Naive B cell (primary cell): ENCODE data around the gene PHPT1. TPM values are rescaled to one million over a fixed set of nuclear protein-coding genes. Genes with fewer than 3 reads are reported as not detected.

Experiments
- ATAC-seq, 2 donors: fragments of 150-1000 bp; cut with Tn5 transposase; 2 replicates each; pipeline ENCODE4 v1.10.0; 2021; ENCODE audit warnings: low read depth in 2 of 2, mild to moderate bottlenecking in 2 of 2, moderate library complexity in 2 of 2
- DNase-seq: peaks from one replicate; pipeline ENCODE4 v3.0.0; 2022
- H3K27ac Mint-ChIP-seq, 6 donors: one replicate each; pipeline ENCODE4 v1.8.0; 2020 to 2022; ENCODE audit warnings: mild to moderate bottlenecking in 6 of 6, mixed read lengths in 6 of 6, moderate library complexity in 5 of 6, inconsistent platforms in 2 of 6
- H3K27me3 Mint-ChIP-seq, 3 donors: one replicate each; pipeline ENCODE4 v1.8.0; 2021 to 2022; ENCODE audit warnings: mixed read lengths in 3 of 3, mild to moderate bottlenecking in 1 of 3
- H3K36me3 Mint-ChIP-seq, 2 donors: one replicate each; pipeline ENCODE4 v1.8.0; 2020 to 2022; ENCODE audit warnings: mixed read lengths in 2 of 2, inconsistent platforms in 1 of 2, mild to moderate bottlenecking in 1 of 2
- H3K4me1 Mint-ChIP-seq, 3 donors: one replicate each; pipeline ENCODE4 v1.8.0; 2020 to 2022; ENCODE audit warnings: mixed read lengths in 3 of 3, inconsistent platforms in 1 of 3, mild to moderate bottlenecking in 1 of 3, moderate library complexity in 1 of 3
- H3K4me3 Mint-ChIP-seq, 8 donors: one replicate each; pipeline ENCODE4 v1.8.0; 2020 to 2022; ENCODE audit warnings: mild to moderate bottlenecking in 8 of 8, mixed read lengths in 8 of 8, moderate library complexity in 8 of 8, inconsistent platforms in 2 of 8
- H3K9me3 Mint-ChIP-seq, 7 donors: one replicate each; pipeline ENCODE4 v1.8.0; 2020 to 2022; ENCODE audit warnings: mixed read lengths in 7 of 7, mild to moderate bottlenecking in 5 of 7, inconsistent platforms in 2 of 7, moderate library complexity in 1 of 7
- polyA plus RNA-seq, 6 donors: library from polyadenylated mRNA; unstranded; fragments of 300-500 nt; fragmentation: Illumina TruSeq; gene quantifications; one replicate each; pipeline ENCODE4 v1.2.3, GENCODE V29; 2021; ENCODE audit warnings: low read depth in 6 of 6

PHPT1 gene
- polyA plus RNA-seq, 6 donors from 2014 or later = 48.0 to 67.7 (median 49.6) TPM

- Mint-ChIP-seq H3K4me3 (peak overlapping the region; percentile 81 to 93 (median 86)), H3K36me3 (no peaks in the 10 kb centered on the region), H3K9me3 (no peaks in the 10 kb centered on the region), H3K27me3 (no peaks in the 10 kb centered on the region), H3K27ac (peak overlapping the region in 5 of 6 donors; percentile 41 to 95 (median 70)), H3K4me1 (peaks cover 31 to 53% (median 35%) of the 10 kb centered on the region in 3 donors)
- DNase-seq (no peak), ATAC-seq (peak; percentile 42 to 49)
Measured at GRCh38 chr9:136808075-136808805, 41.0 kb upstream of the PHPT1 start.

- DNase-seq (no peak), ATAC-seq (no peak)
- Mint-ChIP-seq H3K36me3 (peaks cover 0 to 4% of the 10 kb centered on the region in 2 donors), H3K4me1 (peaks cover 35 to 53% (median 36%) of the 10 kb centered on the region in 3 donors), H3K9me3 (no peaks in the 10 kb centered on the region), H3K27ac (peak overlapping the region in 5 of 6 donors; percentile 41 to 95 (median 92)), H3K27me3 (no peaks in the 10 kb centered on the region), H3K4me3 (peak overlapping the region; percentile 77 to 92 (median 84))
Measured at GRCh38 chr9:136808806-136809158, 40.4 kb upstream of the PHPT1 start.

GRCh38 chr9:136814725-136815421 lies 34.3 kb upstream of the PHPT1 start:
- no peak for ATAC-seq
- Mint-ChIP-seq H3K9me3 (no peaks in the 10 kb centered on the region), H3K4me3 (peak overlapping the region in 2 of 8 donors; percentile 55 to 70), H3K27ac (no peak overlapping the region), H3K36me3 (peaks cover 4 to 21% of the 10 kb centered on the region in 2 donors), H3K27me3 (no peaks in the 10 kb centered on the region), H3K4me1 (peaks cover 25 to 38% (median 37%) of the 10 kb centered on the region in 3 donors)
- DNase-seq = no peak

- Mint-ChIP-seq H3K27me3 (no peaks in the 10 kb centered on the region), H3K4me3 (no peak overlapping the region), H3K36me3 (peaks cover 4 to 21% of the 10 kb centered on the region in 2 donors), H3K9me3 (no peaks in the 10 kb centered on the region), H3K4me1 (peaks cover 21 to 35% (median 33%) of the 10 kb centered on the region in 3 donors), H3K27ac (no peak overlapping the region)
- DNase-seq = no peak
- no peak for ATAC-seq
Measured at GRCh38 chr9:136815422-136815782, 33.8 kb upstream of the PHPT1 start.

- Mint-ChIP-seq H3K27ac (peak overlapping the region in 2 of 6 donors; percentile 59 to 60), H3K4me1 (peaks cover 10 to 13% (median 12%) of the 10 kb centered on the region in 3 donors), H3K27me3 (peaks cover 0 to 7% (median 0%) of the 10 kb centered on the region in 3 donors), H3K9me3 (no peaks in the 10 kb centered on the region), H3K4me3 (peak overlapping the region in 5 of 8 donors; percentile 12 to 78 (median 47)), H3K36me3 (peaks cover 4 to 7% of the 10 kb centered on the region in 2 donors)
- ATAC-seq = no peak
- DNase-seq = no peak
Measured at GRCh38 chr9:136820971-136821825, 28.0 kb upstream of the PHPT1 start.

GRCh38 chr9:136821826-136822544 lies 27.2 kb upstream of the PHPT1 start:
- ATAC-seq = no peak
- Mint-ChIP-seq H3K36me3 (peaks cover 2 to 3% of the 10 kb centered on the region in 2 donors), H3K4me3 (no peak overlapping the region), H3K4me1 (peaks cover 10 to 11% (median 11%) of the 10 kb centered on the region in 3 donors), H3K27me3 (peaks cover 0 to 7% (median 0%) of the 10 kb centered on the region in 3 donors), H3K27ac (peak overlapping the region in 2 of 6 donors; percentile 49 to 51), H3K9me3 (no peaks in the 10 kb centered on the region)
- DNase-seq = no peak

GRCh38 chr9:136823136-136824046 lies 25.8 kb upstream of the PHPT1 start:
- H3K4me1 Mint-ChIP-seq = peaks cover 9 to 14% (median 9%) of the 10 kb centered on the region in 3 donors
- no peak overlapping the region for H3K4me3 Mint-ChIP-seq
- H3K36me3 Mint-ChIP-seq = no peaks in the 10 kb centered on the region
- no peak for ATAC-seq
- H3K27ac Mint-ChIP-seq = no peak overlapping the region
- H3K9me3 Mint-ChIP-seq = no peaks in the 10 kb centered on the region
- DNase-seq = no peak
- H3K27me3 Mint-ChIP-seq = peaks cover 0 to 7% (median 0%) of the 10 kb centered on the region in 3 donors

GRCh38 chr9:136824496-136825225 lies 24.5 kb upstream of the PHPT1 start:
- peaks cover 0 to 7% (median 0%) of the 10 kb centered on the region in 3 donors for H3K27me3 Mint-ChIP-seq
- H3K9me3 Mint-ChIP-seq = no peaks in the 10 kb centered on the region
- no peak overlapping the region for H3K27ac Mint-ChIP-seq
- peaks cover 5 to 14% (median 9%) of the 10 kb centered on the region in 3 donors for H3K4me1 Mint-ChIP-seq
- no peak overlapping the region for H3K4me3 Mint-ChIP-seq
- no peak for DNase-seq
- no peak for ATAC-seq
- H3K36me3 Mint-ChIP-seq = no peaks in the 10 kb centered on the region

GRCh38 chr9:136825295-136826187 lies 23.7 kb upstream of the PHPT1 start:
- no peak overlapping the region for H3K27ac Mint-ChIP-seq
- no peaks in the 10 kb centered on the region for H3K36me3 Mint-ChIP-seq
- no peak for ATAC-seq
- H3K4me3 Mint-ChIP-seq = no peak overlapping the region
- H3K4me1 Mint-ChIP-seq = peaks cover 5 to 12% (median 7%) of the 10 kb centered on the region in 3 donors
- no peaks in the 10 kb centered on the region for H3K9me3 Mint-ChIP-seq
- no peak for DNase-seq
- H3K27me3 Mint-ChIP-seq = peaks cover 0 to 7% (median 0%) of the 10 kb centered on the region in 3 donors

- no peak overlapping the region for H3K4me3 Mint-ChIP-seq
- DNase-seq = no peak
- no peaks in the 10 kb centered on the region for H3K36me3 Mint-ChIP-seq
- peaks cover 0 to 2% (median 0%) of the 10 kb centered on the region in 3 donors for H3K27me3 Mint-ChIP-seq
- no peaks in the 10 kb centered on the region for H3K9me3 Mint-ChIP-seq
- H3K4me1 Mint-ChIP-seq = peaks cover under 1 to 6% (median under 1%) of the 10 kb centered on the region in 3 donors
- no peak for ATAC-seq
- H3K27ac Mint-ChIP-seq = no peak overlapping the region
Measured at GRCh38 chr9:136826188-136826541, 23.0 kb upstream of the PHPT1 start.
